Dendritic cell treated with granulocyte-macrophage colony-stimulating factor and Interleukin-4, amounts not matched to agents 40 ng/mL and 50 ng/mL, for 4 days (primary cell): Measurements from ENCODE around the gene ZNF764.

Experiments
- H3K27ac Mint-ChIP-seq: one replicate; pipeline ENCODE4 v1.8.0; 2022; ENCODE audit warnings: mild to moderate bottlenecking, mixed read lengths
- H3K27me3 Mint-ChIP-seq: one replicate; pipeline ENCODE4 v1.8.0; 2022; ENCODE audit warnings: mild to moderate bottlenecking, mixed read lengths
- H3K36me3 Mint-ChIP-seq: one replicate; pipeline ENCODE4 v1.8.0; 2022; ENCODE audit warnings: low read depth, mixed read lengths
- H3K4me1 Mint-ChIP-seq: one replicate; pipeline ENCODE4 v1.8.0; 2022; ENCODE audit warnings: low read depth, mixed read lengths
- H3K4me3 Mint-ChIP-seq: one replicate; pipeline ENCODE4 v1.8.0; 2022; ENCODE audit warnings: mild to moderate bottlenecking, moderate library complexity, mixed read lengths
- H3K9me3 Mint-ChIP-seq: one replicate; pipeline ENCODE4 v1.8.0; 2022; ENCODE audit warnings: mixed read lengths
- intact Hi-C: fragments of 100-400 bp; cut with micrococcal nuclease; formaldehyde crosslinking; loops from one replicate; pipeline ENCODE4 v1.15.0; 2022

ZNF764 gene

GRCh38 chr16:30585400-30586191 is 27.4 kb upstream of the ZNF764 start, which contains the start of gene ZNF785:
ZNF785 (minus strand) TSS chr16:30585697; CDS start chr16:30585611, 86 bp downstream.
- Mint-ChIP-seq H3K36me3 (peaks cover 41% of the 10 kb centered on the region), H3K27me3 (no peaks in the 10 kb centered on the region), H3K9me3 (no peaks in the 10 kb centered on the region), H3K4me3 (peak within 1 kb of the TSS; percentile 92), H3K4me1 (peaks cover 32% of the 10 kb centered on the region), H3K27ac (peak within 1 kb of the TSS; percentile 85)
- intact Hi-C loops = loop anchor here (1.0 kb wide), 2 partner anchors 13 to 59 kb away; partner anchors contain the start of gene ZNF768

- Mint-ChIP-seq H3K36me3 (peaks cover 43% of the 10 kb centered on the region), H3K4me1 (peaks cover 32% of the 10 kb centered on the region), H3K4me3 (peak overlapping the region; percentile 92), H3K9me3 (no peaks in the 10 kb centered on the region), H3K27me3 (no peaks in the 10 kb centered on the region), H3K27ac (peak overlapping the region; percentile 85)
- intact Hi-C loops = loop anchor here (1.0 kb wide), 2 partner anchors 13 to 59 kb away; partner anchors contain the start of gene ZNF768
These were observed 26.8 kb upstream of the ZNF764 start for GRCh38 chr16:30585022-30585399.

GRCh38 chr16:30582611-30583340 is 24.6 kb upstream of the ZNF764 start:
- Mint-ChIP-seq H3K4me1 (peaks cover 32% of the 10 kb centered on the region), H3K4me3 (no peak overlapping the region), H3K36me3 (peaks cover 58% of the 10 kb centered on the region), H3K27me3 (no peaks in the 10 kb centered on the region), H3K9me3 (no peaks in the 10 kb centered on the region), H3K27ac (peak overlapping the region; percentile 20)
- intact Hi-C loops = no loop called here

- Mint-ChIP-seq H3K36me3 (peaks cover 63% of the 10 kb centered on the region), H3K9me3 (no peaks in the 10 kb centered on the region), H3K4me3 (no peak overlapping the region), H3K4me1 (peaks cover 38% of the 10 kb centered on the region), H3K27me3 (no peaks in the 10 kb centered on the region), H3K27ac (no peak overlapping the region)
- intact Hi-C loops = no loop called here
These were observed 23.3 kb upstream of the ZNF764 start for GRCh38 chr16:30581457-30581856.

- Mint-ChIP-seq H3K9me3 (no peaks in the 10 kb centered on the region), H3K27ac (no peak overlapping the region), H3K4me3 (no peak overlapping the region), H3K36me3 (peaks cover 24% of the 10 kb centered on the region), H3K4me1 (peaks cover 50% of the 10 kb centered on the region), H3K27me3 (no peaks in the 10 kb centered on the region)
- intact Hi-C loops = loop anchor here (5.0 kb wide), 1 partner anchor 47 kb away; the partner anchor contains the start of gene ZNF768
These were observed 16.5 kb upstream of the ZNF764 start for GRCh38 chr16:30574678-30575077.

GRCh38 chr16:30571445-30572322 is 13.5 kb upstream of the ZNF764 start, which contains the start of gene ZNF688:
ZNF688 (minus strand) TSS chr16:30571714; CDS start chr16:30571629, 85 bp downstream.
- no peaks in the 10 kb centered on the region for H3K9me3 Mint-ChIP-seq
- H3K36me3 Mint-ChIP-seq = no peaks in the 10 kb centered on the region
- peaks cover under 1% of the 10 kb centered on the region for H3K27me3 Mint-ChIP-seq
- H3K27ac Mint-ChIP-seq = peak within 1 kb of the TSS; percentile 93
- H3K4me1 Mint-ChIP-seq = peaks cover 66% of the 10 kb centered on the region
- intact Hi-C loops = loop anchor here (1.0 to 5.0 kb wide), 2 partner anchors 14 to 44 kb away; partner anchors contain the start of genes ZNF768 and ZNF785
- H3K4me3 Mint-ChIP-seq = peak within 1 kb of the TSS; percentile 88

- peaks cover 61% of the 10 kb centered on the region for H3K4me1 Mint-ChIP-seq
- intact Hi-C loops = loop anchor here (5.0 kb wide), 1 partner anchor 44 kb away; the partner anchor contains the start of gene ZNF768
These were observed 12.7 kb upstream of the ZNF764 start for GRCh38 chr16:30570636-30571444.

GRCh38 chr16:30569746-30570635 is 11.8 kb upstream of the ZNF764 start:
- H3K27me3 Mint-ChIP-seq = peaks cover 8% of the 10 kb centered on the region
- H3K36me3 Mint-ChIP-seq = no peaks in the 10 kb centered on the region
- intact Hi-C loops = loop anchor here (5.0 kb wide), 1 partner anchor 43 kb away; the partner anchor contains the start of gene ZNF768
- no peak overlapping the region for H3K4me3 Mint-ChIP-seq
- H3K4me1 Mint-ChIP-seq = peaks cover 53% of the 10 kb centered on the region
- no peaks in the 10 kb centered on the region for H3K9me3 Mint-ChIP-seq
- H3K27ac Mint-ChIP-seq = no peak overlapping the region

More at GRCh38 chr16:30570636-30571444, 12.7 kb upstream of the ZNF764 start:
- Mint-ChIP-seq H3K9me3 (no peaks in the 10 kb centered on the region), H3K27ac (peak overlapping the region; percentile 93), H3K36me3 (no peaks in the 10 kb centered on the region), H3K27me3 (peaks cover 6% of the 10 kb centered on the region), H3K4me3 (peak overlapping the region; percentile 88)

GRCh38 chr16:30569281-30569680 is 11.1 kb upstream of the ZNF764 start:
- Mint-ChIP-seq H3K27me3 (peaks cover 8% of the 10 kb centered on the region), H3K27ac (no peak overlapping the region), H3K4me3 (no peak overlapping the region), H3K36me3 (no peaks in the 10 kb centered on the region), H3K9me3 (no peaks in the 10 kb centered on the region), H3K4me1 (peaks cover 49% of the 10 kb centered on the region)
- intact Hi-C loops = no loop called here

GRCh38 chr16:30567991-30568638 is 9.9 kb upstream of the ZNF764 start:
- H3K36me3 Mint-ChIP-seq = no peaks in the 10 kb centered on the region
- peaks cover 52% of the 10 kb centered on the region for H3K4me1 Mint-ChIP-seq
- no peaks in the 10 kb centered on the region for H3K9me3 Mint-ChIP-seq
- H3K27ac Mint-ChIP-seq = peak overlapping the region; percentile 43
- intact Hi-C loops = no loop called here
- no peak overlapping the region for H3K4me3 Mint-ChIP-seq
- H3K27me3 Mint-ChIP-seq = peaks cover 8% of the 10 kb centered on the region

- H3K27me3 Mint-ChIP-seq = peaks cover 8% of the 10 kb centered on the region
- H3K9me3 Mint-ChIP-seq = no peaks in the 10 kb centered on the region
- intact Hi-C loops = no loop called here
- peak overlapping the region; percentile 43 for H3K27ac Mint-ChIP-seq
- peaks cover 48% of the 10 kb centered on the region for H3K4me1 Mint-ChIP-seq
- H3K4me3 Mint-ChIP-seq = no peak overlapping the region
- H3K36me3 Mint-ChIP-seq = no peaks in the 10 kb centered on the region
These were observed 9.2 kb upstream of the ZNF764 start for GRCh38 chr16:30567160-30567990.
